Neuronal stem cell (in vitro differentiated cells): Measurements from ENCODE around the gene REC8.

Experiments
- DNase-seq: peaks from one replicate; pipeline ENCODE4 v3.0.0-alpha.2; 2013; ENCODE audit warnings: low spot score
- H2AFZ ChIP-seq: one replicate; pipeline ENCODE4 v1.6.1; 2013; ENCODE audit warnings: mild to moderate bottlenecking, low read length, inconsistent platforms
- H2AK5ac ChIP-seq: 2 replicates; pipeline ENCODE4 v1.6.1; 2013; ENCODE audit warnings: low read depth, mild to moderate bottlenecking, inconsistent platforms, low read length, moderate library complexity, mixed read lengths
- H2BK120ac ChIP-seq: 2 replicates; pipeline ENCODE4 v1.6.1; 2013; ENCODE audit warnings: low read depth, mild to moderate bottlenecking, inconsistent platforms, low read length, moderate library complexity, mixed read lengths
- H2BK12ac ChIP-seq: one replicate; pipeline ENCODE4 v1.6.1; 2013; ENCODE audit warnings: low read length, inconsistent platforms
- H2BK15ac ChIP-seq: 2 replicates; pipeline ENCODE4 v1.6.1; 2013; ENCODE audit warnings: mild to moderate bottlenecking, low read length, inconsistent platforms, mixed read lengths
- H2BK5ac ChIP-seq: one replicate; pipeline ENCODE4 v1.6.1; 2013; ENCODE audit warnings: inconsistent platforms, mild to moderate bottlenecking, low read length, moderate library complexity
- H3K14ac ChIP-seq: one replicate; pipeline ENCODE4 v1.6.1; 2013; ENCODE audit warnings: low read length, inconsistent platforms
- H3K18ac ChIP-seq: 2 replicates; pipeline ENCODE4 v1.6.1; 2013; ENCODE audit warnings: low read length, inconsistent platforms
- H3K23ac ChIP-seq: 2 replicates; pipeline ENCODE4 v1.6.1; 2013; ENCODE audit warnings: low read depth, mild to moderate bottlenecking, mixed read lengths, low read length, inconsistent platforms; ENCODE audit not compliant: poor library complexity
- H3K27ac ChIP-seq: replicated peaks from 3 replicates; pipeline ENCODE4 v1.5.1; 2013; ENCODE audit warnings: low read length, inconsistent platforms
- H3K27me3 ChIP-seq, 3 experiments: 2 replicates each; pipeline ENCODE4 v1.6.1; 2013; ENCODE audit warnings: low read length in 3 of 3, mild to moderate bottlenecking in 2 of 3, inconsistent platforms in 1 of 3, low read depth in 1 of 3, mixed read lengths in 1 of 3, moderate library complexity in 1 of 3; ENCODE audit not compliant: control insufficient read depth in 3 of 3, insufficient read depth in 3 of 3
- H3K36me3 ChIP-seq, 2 donors: replicated peaks in 1 of 2; 2 replicates each; pipeline ENCODE4 v1.6.1; 2013; ENCODE audit warnings: low read length in 2 of 2; ENCODE audit not compliant: control insufficient read depth in 2 of 2, insufficient read depth in 2 of 2
- H3K4ac ChIP-seq: 2 replicates; pipeline ENCODE4 v1.6.1; 2013; ENCODE audit warnings: inconsistent platforms, mild to moderate bottlenecking, low read length, moderate library complexity
- H3K4me1 ChIP-seq, 2 donors: 1 replicate in 1 of 2; 2 replicates in 1 of 2; pipeline ENCODE4 v1.6.1; 2013; ENCODE audit warnings: low read length in 2 of 2, low read depth in 1 of 2; ENCODE audit not compliant: control insufficient read depth in 2 of 2, insufficient read depth in 1 of 2
- H3K4me2 ChIP-seq: one replicate; pipeline ENCODE4 v1.6.1; 2013; ENCODE audit warnings: mild to moderate bottlenecking, low read length, inconsistent platforms; ENCODE audit not compliant: insufficient read depth, poor library complexity, severe bottlenecking
- H3K4me3 ChIP-seq, 2 donors: 2 replicates each; pipeline ENCODE4 v1.5.1; 2013; ENCODE audit warnings: low read length in 2 of 2, mild to moderate bottlenecking in 2 of 2, inconsistent platforms in 1 of 2, moderate library complexity in 1 of 2
- H3K79me1 ChIP-seq: one replicate; pipeline ENCODE4 v1.6.1; 2013; ENCODE audit warnings: low read depth, mild to moderate bottlenecking, inconsistent platforms, low read length, moderate library complexity
- H3K9ac ChIP-seq: one replicate; pipeline ENCODE4 v1.6.1; 2013; ENCODE audit warnings: mild to moderate bottlenecking, low read depth, low read length, inconsistent platforms; ENCODE audit not compliant: poor library complexity
- H3K9me3 ChIP-seq, 2 donors: replicated peaks in 1 of 2; 2 replicates each; pipeline versions ENCODE3 to v1.6.1; 2013; ENCODE audit warnings: low read length in 2 of 2, mild to moderate bottlenecking in 2 of 2, inconsistent platforms in 1 of 2, low read depth in 1 of 2, mixed read lengths in 1 of 2, moderate library complexity in 1 of 2; ENCODE audit not compliant: control insufficient read depth in 2 of 2, insufficient read depth in 1 of 2
- H4K8ac ChIP-seq: one replicate; pipeline ENCODE4 v1.6.1; 2013; ENCODE audit warnings: low read depth, mild to moderate bottlenecking, inconsistent platforms, low read length, moderate library complexity
- H4K91ac ChIP-seq: one replicate; pipeline ENCODE4 v1.6.1; 2013; ENCODE audit warnings: low read length, low read depth, mild to moderate bottlenecking, inconsistent platforms; ENCODE audit not compliant: poor library complexity
- WGBS, 2 donors: extraction: QIAGEN DNeasy Blood & Tissue Kit; methylation state at CpG; one replicate each; pipeline ENCODE4 v1.1.7; 2013; ENCODE audit warnings: missing lambda C conversion rate in 2 of 2, mixed read lengths in 1 of 2; ENCODE audit not compliant: insufficient read length in 2 of 2, insufficient replicate concordance in 1 of 2; ENCODE audit errors: extremely low coverage in 2 of 2; 5-methylcytosine and 5-hydroxymethylcytosine counted together

REC8 gene

GRCh38 chr14:24145219-24145618, 26.7 kb upstream of the REC8 start:
- Histone ChIP-seq H3K27ac (no peak overlapping the region), H2AK5ac (peak overlapping the region; percentile 38), H3K14ac (no peak overlapping the region), H3K79me1 (peaks cover 18% of the 10 kb centered on the region), H3K4me1 (peaks cover 10 to 17% of the 10 kb centered on the region in 2 donors), H4K8ac (no peak overlapping the region), H3K18ac (no peak overlapping the region), H2BK120ac (no peak overlapping the region), H3K9me3 (no peaks in the 10 kb centered on the region), H3K4me2 (no peak overlapping the region), H2AFZ (no peak overlapping the region), H4K91ac (no peak overlapping the region), H2BK12ac (no peak overlapping the region), H3K23ac (no peak overlapping the region), H2BK15ac (no peak overlapping the region), H3K9ac (no peak overlapping the region), H3K4me3 (peak overlapping the region; percentile 27 to 96), H3K27me3 (no peaks in the 10 kb centered on the region), H3K36me3 (peaks cover 18 to 44% of the 10 kb centered on the region in 2 donors), H2BK5ac (no peak overlapping the region), H3K4ac (no peak overlapping the region)
- WGBS, 2 donors: no CpG with 5 or more reads among the region's 2 CpGs
- DNase-seq: no peak

- Histone ChIP-seq H3K18ac (peak overlapping the region; percentile 86), H3K9ac (peak overlapping the region; percentile 95), H3K4me3 (peak overlapping the region; percentile 81 to 96), H2AK5ac (peak overlapping the region; percentile 38), H4K91ac (no peak overlapping the region), H3K9me3 (no peaks in the 10 kb centered on the region), H3K4me1 (peaks cover 10 to 17% of the 10 kb centered on the region in 2 donors), H2BK5ac (peak overlapping the region; percentile 83), H3K23ac (no peak overlapping the region), H3K27me3 (no peaks in the 10 kb centered on the region), H3K4me2 (peak overlapping the region; percentile 76), H3K36me3 (peaks cover 25 to 50% of the 10 kb centered on the region in 2 donors), H3K27ac (peak overlapping the region; percentile 56), H2BK12ac (no peak overlapping the region), H2BK15ac (peak overlapping the region; percentile 37), H4K8ac (no peak overlapping the region), H3K79me1 (peaks cover 17% of the 10 kb centered on the region), H2BK120ac (no peak overlapping the region), H3K4ac (no peak overlapping the region), H2AFZ (peak overlapping the region; percentile 88), H3K14ac (peak overlapping the region; percentile 91)
- no peak for DNase-seq
- WGBS, 2 donors: no CpG with 5 or more reads among the region's 9 CpGs
Measured at GRCh38 chr14:24145690-24146452, 26.0 kb upstream of the REC8 start.

- Histone ChIP-seq H3K36me3 (peaks cover 31 to 57% of the 10 kb centered on the region in 2 donors), H4K91ac (no peak within 1 kb of the TSS)
- DNase-seq: peak; percentile 96
Measured at GRCh38 chr14:24146453-24146977, 25.4 kb upstream of the REC8 start, which contains the start of gene PSME2. Gene PSME2 (minus strand): TSS chr14:24146610. CDS start chr14:24146581, 29 bp downstream.

More at GRCh38 chr14:24146453-24146977, 25.4 kb upstream of the REC8 start, which contains the start of gene PSME2:
- H3K9me3 ChIP-seq: no peaks in the 10 kb centered on the region
- H3K18ac ChIP-seq: peak within 1 kb of the TSS; percentile 95
- no peak within 1 kb of the TSS for H2BK12ac ChIP-seq
- H2BK5ac ChIP-seq: peak within 1 kb of the TSS; percentile 83
- H3K14ac ChIP-seq: peak within 1 kb of the TSS; percentile 91
- H3K4me2 ChIP-seq: peak within 1 kb of the TSS; percentile 97
- H3K27me3 ChIP-seq: no peaks in the 10 kb centered on the region
- H2BK120ac ChIP-seq: peak within 1 kb of the TSS; percentile 84
- peak within 1 kb of the TSS; percentile 37 for H2BK15ac ChIP-seq
- H2AK5ac ChIP-seq: peak within 1 kb of the TSS; percentile 38
- WGBS, 2 donors: no CpG with 5 or more reads among the region's 25 CpGs
- H3K27ac ChIP-seq: peak within 1 kb of the TSS; percentile 85
- peak within 1 kb of the TSS; percentile 93 to 96 for H3K4me3 ChIP-seq
- H4K8ac ChIP-seq: no peak within 1 kb of the TSS
- H3K23ac ChIP-seq: peak within 1 kb of the TSS; percentile 11
- peak within 1 kb of the TSS; percentile 95 for H2AFZ ChIP-seq
- peaks cover 10 to 17% of the 10 kb centered on the region in 2 donors for H3K4me1 ChIP-seq
- no peak within 1 kb of the TSS for H3K4ac ChIP-seq
- peak within 1 kb of the TSS; percentile 97 for H3K9ac ChIP-seq
- peaks cover 13% of the 10 kb centered on the region for H3K79me1 ChIP-seq
